MCF 10A (cell line): ENCODE measurements around the gene KATNAL2. TPM values are rescaled to one million over a fixed set of nuclear protein-coding genes. Genes with fewer than 3 reads are reported as not detected.

Experiments
- BruUV-seq: library from RNA; stranded (reverse); fragments of 400-500 nt; replicated peaks from 2 replicates; lab custom pipeline; 2021; lab: Mats Ljungman, UMichigan
- CTCF ChIA-PET: fragments of 300-600 bp; sonication (Branson Sonifier 250); formaldehyde crosslinking; extraction: SDS; loops from one replicate; lab custom pipeline; 2021; ENCODE audit warnings: antibody characterized with exemption, inconsistent platforms; lab: Yijun Ruan, JAX
- POLR2A ChIA-PET: fragments of 300-600, 350-650 bp; sonication (Branson Sonifier 250); formaldehyde crosslinking; extraction: SDS; loops from one replicate; lab custom pipeline; 2020; ENCODE audit warnings: antibody characterized with exemption, inconsistent platforms; lab: Yijun Ruan, JAX
- DNase-seq: peaks from one replicate; pipeline ENCODE4 v3.0.0-alpha.2; 2018; ENCODE audit not compliant: unreplicated experiment
- H3K27ac Mint-ChIP-seq: one replicate; pipeline ENCODE4 v1.8.0; 2022; ENCODE audit warnings: mild to moderate bottlenecking, low read depth, mixed read lengths; ENCODE audit not compliant: unreplicated experiment
- H3K27me3 Mint-ChIP-seq: one replicate; pipeline ENCODE4 v1.8.0; 2022; ENCODE audit warnings: mixed read lengths; ENCODE audit not compliant: insufficient read depth, unreplicated experiment
- H3K36me3 Mint-ChIP-seq: one replicate; pipeline ENCODE4 v1.8.0; 2022; ENCODE audit warnings: mild to moderate bottlenecking, moderate library complexity, mixed read lengths; ENCODE audit not compliant: insufficient read depth, unreplicated experiment
- H3K4me1 Mint-ChIP-seq: one replicate; pipeline ENCODE4 v1.8.0; 2022; ENCODE audit warnings: mixed read lengths; ENCODE audit not compliant: insufficient read depth, unreplicated experiment
- H3K4me3 Mint-ChIP-seq: one replicate; pipeline ENCODE4 v1.8.0; 2022; ENCODE audit warnings: mild to moderate bottlenecking, moderate library complexity, mixed read lengths; ENCODE audit not compliant: unreplicated experiment
- H3K9me3 Mint-ChIP-seq: one replicate; pipeline ENCODE4 v1.8.0; 2022; ENCODE audit warnings: mixed read lengths; ENCODE audit not compliant: unreplicated experiment
- CTCF ChIP-seq: fragments of 200-600 bp; IDR thresholded peaks from one replicate; pipeline ENCODE4 v1.8.0; 2022; ENCODE audit warnings: antibody characterized with exemption, mild to moderate bottlenecking; ENCODE audit not compliant: unreplicated experiment
- intact Hi-C: fragments of 100-400 bp; cut with micrococcal nuclease; formaldehyde crosslinking; loops from 2 replicates; pipeline ENCODE4 v1.14.1; 2022
- total RNA-seq: library from RNA; stranded (reverse); gene quantifications from 2 replicates; pipeline ENCODE4 v1.2.3, GENCODE V29; 2022

Gene KATNAL2
- total RNA-seq, 1 experiment from 2014 or later, result 2.1 TPM

- no TSS peak for BruUV-seq
- no peak for DNase-seq
- no peaks in the 10 kb centered on the region for H3K36me3 Mint-ChIP-seq
- H3K9me3 Mint-ChIP-seq, result no peaks in the 10 kb centered on the region
- POLR2A ChIA-PET, result no interaction called here
- intact Hi-C loops, result no loop called here
- no peak for TF ChIP-seq CTCF
- no peaks in the 10 kb centered on the region for H3K27me3 Mint-ChIP-seq
- no peak overlapping the region for H3K27ac Mint-ChIP-seq
- CTCF ChIA-PET, result interaction anchor here (0.6 to 1.2 kb wide), 7 partner anchors 19 to 487 kb away, joined by 3 to 4 read pairs (median 3); no protein-coding TSS in a partner anchor
- no peaks in the 10 kb centered on the region for H3K4me1 Mint-ChIP-seq
- H3K4me3 Mint-ChIP-seq, result no peak overlapping the region
Observed at GRCh38 chr18:47036927-47037578, 119.7 kb downstream of the KATNAL2 start.

- ChIA-PET CTCF (no interaction called here), POLR2A (no interaction called here)
- BruUV-seq, result no TSS peak
- intact Hi-C loops, result no loop called here
- no peak overlapping the region for H3K4me3 Mint-ChIP-seq
- H3K27me3 Mint-ChIP-seq, result no peaks in the 10 kb centered on the region
- H3K27ac Mint-ChIP-seq, result no peak overlapping the region
- no peak for TF ChIP-seq CTCF
- no peak for DNase-seq
- no peaks in the 10 kb centered on the region for H3K9me3 Mint-ChIP-seq
- H3K4me1 Mint-ChIP-seq, result no peaks in the 10 kb centered on the region
- no peaks in the 10 kb centered on the region for H3K36me3 Mint-ChIP-seq
Observed at GRCh38 chr18:47040982-47041381, 123.6 kb downstream of the KATNAL2 start.

GRCh38 chr18:47050468-47050867 lies 133.1 kb downstream of the KATNAL2 start:
- Mint-ChIP-seq H3K4me3 (no peak overlapping the region), H3K27ac (no peak overlapping the region), H3K4me1 (peaks cover 5% of the 10 kb centered on the region), H3K36me3 (no peaks in the 10 kb centered on the region), H3K27me3 (peaks cover 14% of the 10 kb centered on the region), H3K9me3 (no peaks in the 10 kb centered on the region)
- CTCF ChIA-PET, result interaction anchor here (0.6 to 5.1 kb wide), 18 partner anchors 8 to 704 kb away, joined by 3 to 88 read pairs (median 3); no protein-coding TSS in a partner anchor
- intact Hi-C loops, result loop anchor here (1.0 to 5.0 kb wide), 2 partner anchors 155 to 697 kb away; no protein-coding TSS in a partner anchor
- TF ChIP-seq CTCF, result peak; percentile 71
- no TSS peak for BruUV-seq
- DNase-seq, result peak; percentile 60
- POLR2A ChIA-PET, result no interaction called here

- intact Hi-C loops, result loop anchor here (5.0 kb wide), 1 partner anchor 693 kb away; no protein-coding TSS in a partner anchor
- no peaks in the 10 kb centered on the region for H3K36me3 Mint-ChIP-seq
- no peak overlapping the region for H3K4me3 Mint-ChIP-seq
- H3K4me1 Mint-ChIP-seq, result peaks cover 5% of the 10 kb centered on the region
- H3K27me3 Mint-ChIP-seq, result peaks cover 14% of the 10 kb centered on the region
- POLR2A ChIA-PET, result no interaction called here
- DNase-seq, result no peak
- CTCF ChIA-PET, result interaction anchor here (0.7 to 4.4 kb wide), 5 partner anchors 26 to 694 kb away, joined by 3 to 33 read pairs (median 4); no protein-coding TSS in a partner anchor
- BruUV-seq, result no TSS peak
- H3K27ac Mint-ChIP-seq, result no peak overlapping the region
- H3K9me3 Mint-ChIP-seq, result no peaks in the 10 kb centered on the region
- no peak for TF ChIP-seq CTCF
Observed at GRCh38 chr18:47054369-47054768, 137.0 kb downstream of the KATNAL2 start.
